Caki2 (cell line): Measurements from ENCODE around the gene RNU6-8. TPM values are rescaled to one million over a fixed set of nuclear protein-coding genes. Genes with fewer than 3 reads are reported as not detected.
A peak's percentile ranks its signal among the peaks of the same experiment; 100 is the strongest.

Experiments used
- DNase-seq: peaks from one replicate; pipeline ENCODE4 v3.0.0-alpha.2; 2015; ENCODE audit warnings: low read depth
- in situ Hi-C: cut with HindIII; loops from 2 replicates; pipeline ENCODE4 v1.10.0; 2016; ENCODE audit warnings: low sequenced_read_pairs, low pct_unique_long_range_greater_than_20kb, mixed read lengths
- total RNA-seq: library from RNA; depleted of rRNA; stranded (reverse); fragments of >200 nt; shearing (Covaris generic); gene quantifications from 2 replicates; pipeline ENCODE4 v1.2.3, GENCODE V29; 2014; ENCODE audit warnings: low replicate concordance; rRNA removed

The RNU6-8 gene
- not detected in 2 replicates for total RNA-seq

- DNase-seq: peak; percentile 81
- in situ Hi-C loops: no loop called here
These were observed at the start of gene RNU6-8 for GRCh38 chr14:32202998-32203882. TSS of gene RNU6-8 (minus strand) at chr14:32203269.

GRCh38 chr14:32252030-32252670 lies 49.1 kb upstream of the RNU6-8 start:
- in situ Hi-C loops: no loop called here
- peak; percentile 67 for DNase-seq

- in situ Hi-C loops: no loop called here
- no peak for DNase-seq
These were observed 48.5 kb upstream of the RNU6-8 start for GRCh38 chr14:32251530-32251929.

GRCh38 chr14:32250681-32251080 lies 47.6 kb upstream of the RNU6-8 start:
- DNase-seq: no peak
- in situ Hi-C loops: no loop called here

GRCh38 chr14:32249780-32250179 lies 46.7 kb upstream of the RNU6-8 start:
- in situ Hi-C loops: no loop called here

GRCh38 chr14:32249371-32249770 lies 46.3 kb upstream of the RNU6-8 start:
- in situ Hi-C loops: no loop called here
- DNase-seq: no peak

More at GRCh38 chr14:32249780-32250179, 46.7 kb upstream of the RNU6-8 start:
- no peak for DNase-seq

GRCh38 chr14:32246751-32247150 lies 43.7 kb upstream of the RNU6-8 start:
- in situ Hi-C loops: no loop called here
- DNase-seq: no peak

- no peak for DNase-seq
- in situ Hi-C loops: no loop called here
These were observed 41.3 kb upstream of the RNU6-8 start for GRCh38 chr14:32244404-32244803.

GRCh38 chr14:32233260-32233659 lies 30.2 kb upstream of the RNU6-8 start:
- no peak for DNase-seq
- in situ Hi-C loops: no loop called here

GRCh38 chr14:32232481-32232880 lies 29.4 kb upstream of the RNU6-8 start:
- DNase-seq: no peak
- in situ Hi-C loops: no loop called here

- in situ Hi-C loops: no loop called here
- no peak for DNase-seq
These were observed 27.7 kb upstream of the RNU6-8 start for GRCh38 chr14:32230695-32231280.

GRCh38 chr14:32230181-32230580 lies 27.1 kb upstream of the RNU6-8 start:
- in situ Hi-C loops: no loop called here
- peak; percentile 78 for DNase-seq

- in situ Hi-C loops: no loop called here
- no peak for DNase-seq
These were observed 23.0 kb upstream of the RNU6-8 start for GRCh38 chr14:32226056-32226455.

- DNase-seq: no peak
- in situ Hi-C loops: no loop called here
These were observed 22.4 kb upstream of the RNU6-8 start for GRCh38 chr14:32225378-32225920.

- in situ Hi-C loops: no loop called here
- DNase-seq: peak; percentile 61
These were observed 21.8 kb upstream of the RNU6-8 start for GRCh38 chr14:32224737-32225377.

GRCh38 chr14:32217301-32217700 lies 14.2 kb upstream of the RNU6-8 start:
- in situ Hi-C loops: no loop called here
- no peak for DNase-seq

- in situ Hi-C loops: no loop called here
- no peak for DNase-seq
These were observed 9.8 kb upstream of the RNU6-8 start for GRCh38 chr14:32212833-32213232.

- DNase-seq: no peak
- in situ Hi-C loops: no loop called here
These were observed 8.0 kb upstream of the RNU6-8 start for GRCh38 chr14:32211068-32211404.

GRCh38 chr14:32209471-32209870 lies 6.4 kb upstream of the RNU6-8 start:
- in situ Hi-C loops: no loop called here
- no peak for DNase-seq
